ENCODE data around the gene ITGB5. TPM values are rescaled to one million over a fixed set of nuclear protein-coding genes. Genes with fewer than 3 reads are reported as not detected.
A peak's percentile ranks its signal among the peaks of the same experiment; 100 is the strongest.

The ITGB5 gene
- total and polyA plus RNA-seq, 4 donors, result 101 to 369 (median 292) TPM

DNA sequence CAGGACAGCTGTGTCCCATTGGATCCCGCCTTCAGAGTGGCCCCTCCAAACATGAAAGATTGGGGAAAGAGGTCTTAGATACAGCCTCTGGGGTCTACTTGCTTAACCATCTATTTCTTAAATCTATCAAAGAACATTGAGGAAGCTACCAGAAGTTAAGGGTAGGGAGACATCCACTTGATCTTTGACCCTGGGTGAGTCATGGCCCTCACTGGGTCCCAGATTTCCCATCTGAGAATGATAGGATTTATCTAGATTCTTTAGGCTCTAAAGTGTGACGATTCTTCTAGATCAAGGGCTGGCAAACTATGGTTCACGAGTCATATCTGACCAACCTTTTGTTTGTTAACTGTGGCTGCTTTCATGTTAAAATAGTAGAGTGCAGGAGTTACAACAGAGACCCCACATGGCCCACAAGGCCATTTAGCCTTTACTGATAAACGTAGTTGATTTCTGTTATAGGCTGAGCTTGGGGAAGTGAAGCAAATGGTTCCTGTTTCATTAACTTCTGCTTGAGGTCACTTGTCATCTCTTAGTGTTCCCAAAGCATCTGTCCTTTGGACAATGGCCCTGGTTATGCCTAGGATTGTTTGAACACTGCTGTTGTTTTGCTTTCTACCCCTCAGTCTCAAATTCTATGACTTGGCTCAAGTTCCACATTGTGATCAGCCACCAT is 39.4 kb upstream of the ITGB5 start:
- 84 to 91% methylated on average over 4 of the region's 4 CpGs for WGBS, 2 donors
- no peak for ATAC-seq (ENCODE audit: low FRiP score)
- Histone ChIP-seq H3K9me3 (ENCODE audit: control insufficient read depth, low read length) (no peaks in the 10 kb centered on the region), H3K4me1 (ENCODE audit: control insufficient read depth in 1 of 2, insufficient read depth in 2 of 2, low read length in 2 of 2) (no peaks in the 10 kb centered on the region), H3K27me3 (ENCODE audit: control insufficient read depth in 1 of 2, insufficient read depth in 2 of 2, low read length in 1 of 2) (no peaks in the 10 kb centered on the region), H3K36me3 (ENCODE audit: control insufficient read depth in 1 of 2, insufficient read depth in 2 of 2, low read length in 1 of 2) (no peaks in the 10 kb centered on the region), H3K27ac (ENCODE audit: low read depth in 1 of 2, low read length in 2 of 2) (no peak overlapping the region), H3K4me3 (ENCODE audit: low read length in 2 of 2) (no peak overlapping the region)
- DNase-seq, result no peak
- intact Hi-C loops (cut with DNase I), result loop anchor here (5.0 to 10.0 kb wide), 3 partner anchors 236 to 658 kb away; no protein-coding TSS in a partner anchor

DNA sequence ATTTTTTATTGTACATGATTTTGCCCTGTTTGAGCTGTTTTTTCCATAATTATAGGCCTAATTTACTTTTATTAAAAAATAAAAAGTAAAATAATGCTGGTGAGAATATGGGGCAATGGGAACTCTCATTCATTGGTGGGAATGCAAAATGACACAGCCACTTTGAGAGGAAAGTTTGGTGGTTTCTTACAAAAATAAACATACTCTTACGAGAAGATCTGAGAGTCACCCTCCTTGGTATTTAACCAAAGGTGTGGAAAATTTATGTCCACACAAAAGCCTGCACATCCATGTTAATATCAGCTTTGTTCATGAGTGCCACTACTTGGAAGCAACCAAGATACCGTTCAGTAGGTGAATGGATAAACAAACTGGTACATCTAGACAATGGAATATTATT is 37.6 kb upstream of the ITGB5 start:
- Histone ChIP-seq H3K9me3 (ENCODE audit: control insufficient read depth, low read length) (no peaks in the 10 kb centered on the region), H3K27me3 (ENCODE audit: control insufficient read depth in 1 of 2, insufficient read depth in 2 of 2, low read length in 1 of 2) (no peaks in the 10 kb centered on the region), H3K27ac (ENCODE audit: low read depth in 1 of 2, low read length in 2 of 2) (no peak overlapping the region), H3K4me1 (ENCODE audit: control insufficient read depth in 1 of 2, insufficient read depth in 2 of 2, low read length in 2 of 2) (no peaks in the 10 kb centered on the region), H3K4me3 (ENCODE audit: low read length in 2 of 2) (no peak overlapping the region), H3K36me3 (ENCODE audit: control insufficient read depth in 1 of 2, insufficient read depth in 2 of 2, low read length in 1 of 2) (no peaks in the 10 kb centered on the region)
- intact Hi-C loops (cut with DNase I), result loop anchor here (5.0 to 10.0 kb wide), 3 partner anchors 238 to 660 kb away; no protein-coding TSS in a partner anchor
- WGBS, 2 donors, result 91 to 93% methylated on average over 2 of the region's 2 CpGs
- DNase-seq, result no peak
- ATAC-seq (ENCODE audit: low FRiP score), result no peak

DNA sequence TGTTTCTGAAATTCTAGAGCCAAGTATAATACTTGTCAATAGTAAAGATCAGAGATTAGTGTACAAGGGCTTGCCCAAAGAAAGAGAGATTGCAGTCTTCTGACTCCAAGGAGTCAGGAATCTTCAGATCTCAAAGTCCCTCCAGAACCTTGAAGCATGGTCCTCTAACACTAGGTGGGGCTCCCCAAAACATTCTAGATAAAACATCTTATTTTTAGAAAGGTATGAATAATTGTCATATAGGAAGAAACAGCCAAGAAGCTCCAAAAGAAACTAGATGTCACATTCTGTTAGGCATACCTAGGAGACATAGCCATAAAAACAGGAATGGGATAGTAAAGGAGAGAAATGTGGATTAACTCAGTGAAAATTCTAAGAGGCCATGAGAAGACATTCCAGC is 36.7 kb upstream of the ITGB5 start:
- Histone ChIP-seq H3K4me1 (ENCODE audit: control insufficient read depth in 1 of 2, insufficient read depth in 2 of 2, low read length in 2 of 2) (no peaks in the 10 kb centered on the region), H3K27me3 (ENCODE audit: control insufficient read depth in 1 of 2, insufficient read depth in 2 of 2, low read length in 1 of 2) (no peaks in the 10 kb centered on the region), H3K27ac (ENCODE audit: low read depth in 1 of 2, low read length in 2 of 2) (no peak overlapping the region), H3K4me3 (ENCODE audit: low read length in 2 of 2) (no peak overlapping the region), H3K9me3 (ENCODE audit: control insufficient read depth, low read length) (no peaks in the 10 kb centered on the region), H3K36me3 (ENCODE audit: control insufficient read depth in 1 of 2, insufficient read depth in 2 of 2, low read length in 1 of 2) (no peaks in the 10 kb centered on the region)
- DNase-seq (no peak), ATAC-seq (ENCODE audit: low FRiP score) (no peak)
- intact Hi-C loops (cut with DNase I), result loop anchor here in 1 of 2 donors (10.0 kb wide), 1 partner anchor 661 kb away; no protein-coding TSS in a partner anchor

DNA sequence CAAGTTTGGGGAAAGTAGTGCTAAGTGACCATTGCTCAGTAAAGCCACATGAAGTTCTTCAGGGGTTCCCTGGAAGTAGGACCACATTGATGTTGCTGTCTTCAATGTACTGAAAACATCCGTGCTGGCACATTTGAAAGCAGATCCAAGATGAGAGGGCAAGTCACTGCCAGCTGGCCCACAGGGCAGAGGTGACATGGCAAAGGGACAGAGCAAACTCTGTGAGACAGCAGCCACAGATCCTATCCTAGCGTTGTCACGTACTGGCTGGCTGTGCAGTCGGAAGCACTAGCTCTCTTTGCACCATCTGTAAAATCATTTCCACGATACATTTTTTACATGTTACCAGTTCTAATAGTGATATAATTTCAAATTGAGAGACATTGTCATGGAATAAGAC is 33.6 kb upstream of the ITGB5 start:
- ATAC-seq (ENCODE audit: low FRiP score), result no peak
- Histone ChIP-seq H3K27me3 (ENCODE audit: control insufficient read depth in 1 of 2, insufficient read depth in 2 of 2, low read length in 1 of 2) (no peaks in the 10 kb centered on the region), H3K36me3 (ENCODE audit: control insufficient read depth in 1 of 2, insufficient read depth in 2 of 2, low read length in 1 of 2) (no peaks in the 10 kb centered on the region), H3K4me1 (ENCODE audit: control insufficient read depth in 1 of 2, insufficient read depth in 2 of 2, low read length in 2 of 2) (no peaks in the 10 kb centered on the region), H3K9me3 (ENCODE audit: control insufficient read depth, low read length) (no peaks in the 10 kb centered on the region), H3K4me3 (ENCODE audit: low read length in 2 of 2) (no peak overlapping the region), H3K27ac (ENCODE audit: low read depth in 1 of 2, low read length in 2 of 2) (no peak overlapping the region)
- WGBS, 2 donors, result 86 to 90% methylated on average over 5 of the region's 5 CpGs
- DNase-seq, result no peak
- intact Hi-C loops (cut with DNase I), result loop anchor here in 1 of 2 donors (10.0 kb wide), 1 partner anchor 664 kb away; no protein-coding TSS in a partner anchor

DNA sequence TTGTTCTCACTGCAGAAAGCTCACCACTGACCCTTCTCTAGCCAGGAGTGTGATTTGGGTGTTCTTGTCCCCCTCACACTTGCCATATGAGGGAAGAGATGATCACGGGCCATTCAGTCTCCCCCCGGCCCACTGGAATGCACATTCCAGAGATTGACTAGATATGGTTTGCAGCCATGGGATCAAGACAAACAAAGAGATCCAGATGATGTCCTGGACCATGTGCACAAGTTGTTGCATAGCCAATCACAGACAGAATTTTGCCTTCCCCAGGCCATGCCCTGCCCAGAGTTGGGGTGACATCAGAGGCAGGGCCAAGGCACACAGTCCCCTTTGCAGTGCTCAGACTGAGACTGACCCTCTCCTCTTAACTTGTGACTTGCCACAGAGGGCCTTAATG is 32.6 kb upstream of the ITGB5 start:
- Histone ChIP-seq H3K27me3 (ENCODE audit: control insufficient read depth in 1 of 2, insufficient read depth in 2 of 2, low read length in 1 of 2) (no peaks in the 10 kb centered on the region), H3K4me3 (ENCODE audit: low read length in 2 of 2) (no peak overlapping the region), H3K27ac (ENCODE audit: low read depth in 1 of 2, low read length in 2 of 2) (no peak overlapping the region), H3K4me1 (ENCODE audit: control insufficient read depth in 1 of 2, insufficient read depth in 2 of 2, low read length in 2 of 2) (no peaks in the 10 kb centered on the region), H3K36me3 (ENCODE audit: control insufficient read depth in 1 of 2, insufficient read depth in 2 of 2, low read length in 1 of 2) (no peaks in the 10 kb centered on the region), H3K9me3 (ENCODE audit: control insufficient read depth, low read length) (no peaks in the 10 kb centered on the region)
- DNase-seq (no peak), ATAC-seq (ENCODE audit: low FRiP score) (no peak)
- intact Hi-C loops (cut with DNase I), result loop anchor here in 1 of 2 donors (10.0 kb wide), 1 partner anchor 665 kb away; no protein-coding TSS in a partner anchor
- WGBS, 2 donors, result 38 to 49% methylated on average over 2 of the region's 2 CpGs

DNA sequence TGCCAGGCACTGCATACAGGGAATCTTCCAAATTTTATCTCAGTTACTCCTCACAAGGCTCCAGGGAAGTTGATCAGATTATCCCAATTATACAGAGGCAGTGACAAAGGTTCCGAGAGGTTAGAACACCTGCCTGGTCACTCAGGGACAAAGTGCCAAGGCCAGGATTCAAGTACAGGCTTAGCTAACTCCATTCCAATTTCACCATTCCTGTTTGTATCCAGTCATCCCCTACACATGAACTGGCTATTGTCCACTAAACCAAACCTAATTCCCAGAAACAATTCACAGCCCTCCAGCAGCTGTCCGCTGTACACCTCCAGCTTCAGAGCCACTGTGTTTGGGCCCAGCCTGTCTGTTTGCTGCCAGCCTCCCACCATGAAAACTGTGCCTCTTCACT is 31.4 kb upstream of the ITGB5 start:
- Histone ChIP-seq H3K4me1 (ENCODE audit: control insufficient read depth in 1 of 2, insufficient read depth in 2 of 2, low read length in 2 of 2) (no peaks in the 10 kb centered on the region), H3K9me3 (ENCODE audit: control insufficient read depth, low read length) (no peaks in the 10 kb centered on the region), H3K27ac (ENCODE audit: low read depth in 1 of 2, low read length in 2 of 2) (no peak overlapping the region), H3K27me3 (ENCODE audit: control insufficient read depth in 1 of 2, insufficient read depth in 2 of 2, low read length in 1 of 2) (no peaks in the 10 kb centered on the region), H3K4me3 (ENCODE audit: low read length in 2 of 2) (no peak overlapping the region), H3K36me3 (ENCODE audit: control insufficient read depth in 1 of 2, insufficient read depth in 2 of 2, low read length in 1 of 2) (no peaks in the 10 kb centered on the region)
- WGBS, 2 donors, result 95 to 97% methylated on average over 2 of the region's 2 CpGs
- intact Hi-C loops (cut with DNase I), result no loop called here
- no peak for DNase-seq
- ATAC-seq (ENCODE audit: low FRiP score), result no peak

DNA sequence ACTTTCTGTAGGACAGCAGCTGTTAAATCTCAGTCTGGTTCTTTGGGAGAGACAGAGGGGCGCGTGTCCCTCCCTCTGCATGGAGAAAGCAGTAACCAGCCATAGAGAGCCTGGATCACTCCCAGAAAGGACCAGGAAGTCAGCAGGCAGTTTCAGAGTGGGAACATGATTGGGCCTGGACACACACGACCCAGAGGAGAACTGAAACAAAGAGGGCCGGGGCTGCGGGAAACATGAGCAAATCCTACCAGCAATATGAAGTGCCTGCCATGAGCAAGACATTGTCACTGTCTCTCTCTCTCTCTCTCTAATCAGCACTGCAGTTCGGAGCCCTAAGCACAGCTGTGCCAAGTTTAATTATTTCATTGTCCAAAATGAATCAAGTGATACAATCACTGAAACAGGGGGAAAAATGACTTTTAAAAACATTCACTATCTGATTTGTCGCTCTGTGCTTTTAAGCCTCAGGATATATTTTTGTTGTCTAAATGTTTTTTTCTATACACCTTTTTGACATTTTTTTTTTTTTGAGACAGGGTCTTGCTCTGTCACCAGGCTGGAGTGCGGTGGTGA is 29.8 kb upstream of the ITGB5 start:
- intact Hi-C loops (cut with DNase I), result no loop called here
- H3K27ac ChIP-seq (ENCODE audit: low read depth in 1 of 2, low read length in 2 of 2), result no peak overlapping the region
- H3K36me3 ChIP-seq (ENCODE audit: control insufficient read depth in 1 of 2, insufficient read depth in 2 of 2, low read length in 1 of 2), result no peaks in the 10 kb centered on the region
- WGBS, 2 donors, result 43 to 44% methylated on average over 8 of the region's 8 CpGs
- H3K4me3 ChIP-seq (ENCODE audit: low read length in 2 of 2), result no peak overlapping the region
- no peaks in the 10 kb centered on the region for H3K27me3 ChIP-seq (ENCODE audit: control insufficient read depth in 1 of 2, insufficient read depth in 2 of 2, low read length in 1 of 2)
- H3K9me3 ChIP-seq (ENCODE audit: control insufficient read depth, low read length), result no peaks in the 10 kb centered on the region
- no peak for ATAC-seq (ENCODE audit: low FRiP score)
- peak in 1 of 2 donors; percentile 63 for DNase-seq
- no peaks in the 10 kb centered on the region for H3K4me1 ChIP-seq (ENCODE audit: control insufficient read depth in 1 of 2, insufficient read depth in 2 of 2, low read length in 2 of 2)

DNA sequence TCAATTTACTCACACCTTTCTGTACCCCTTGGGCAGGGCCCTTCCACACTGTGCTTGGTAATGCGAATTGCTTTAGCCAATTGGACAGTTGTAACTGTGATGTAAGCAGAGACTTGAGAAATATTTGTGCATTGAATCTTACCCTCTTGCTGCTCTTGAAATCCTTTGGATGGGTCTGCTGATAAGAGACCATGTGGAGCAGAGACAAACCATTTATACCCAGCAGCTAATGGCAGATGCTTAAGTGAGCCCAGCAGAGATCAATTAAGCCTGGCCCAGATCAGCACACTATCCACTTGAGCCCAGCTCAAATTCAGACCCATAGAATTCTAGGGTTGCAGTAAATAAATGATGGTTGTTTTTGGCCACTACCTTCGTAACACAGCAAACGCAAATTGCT is 28.1 kb upstream of the ITGB5 start:
- 87 to 89% methylated on average over 3 of the region's 3 CpGs for WGBS, 2 donors
- no peak for ATAC-seq (ENCODE audit: low FRiP score)
- no peak overlapping the region for H3K27ac ChIP-seq (ENCODE audit: low read depth in 1 of 2, low read length in 2 of 2)
- H3K4me3 ChIP-seq (ENCODE audit: low read length in 2 of 2), result no peak overlapping the region
- no peaks in the 10 kb centered on the region for H3K36me3 ChIP-seq (ENCODE audit: control insufficient read depth in 1 of 2, insufficient read depth in 2 of 2, low read length in 1 of 2)
- no peaks in the 10 kb centered on the region for H3K27me3 ChIP-seq (ENCODE audit: control insufficient read depth in 1 of 2, insufficient read depth in 2 of 2, low read length in 1 of 2)
- intact Hi-C loops (cut with DNase I), result no loop called here
- no peaks in the 10 kb centered on the region for H3K4me1 ChIP-seq (ENCODE audit: control insufficient read depth in 1 of 2, insufficient read depth in 2 of 2, low read length in 2 of 2)
- DNase-seq, result no peak
- no peaks in the 10 kb centered on the region for H3K9me3 ChIP-seq (ENCODE audit: control insufficient read depth, low read length)

DNA sequence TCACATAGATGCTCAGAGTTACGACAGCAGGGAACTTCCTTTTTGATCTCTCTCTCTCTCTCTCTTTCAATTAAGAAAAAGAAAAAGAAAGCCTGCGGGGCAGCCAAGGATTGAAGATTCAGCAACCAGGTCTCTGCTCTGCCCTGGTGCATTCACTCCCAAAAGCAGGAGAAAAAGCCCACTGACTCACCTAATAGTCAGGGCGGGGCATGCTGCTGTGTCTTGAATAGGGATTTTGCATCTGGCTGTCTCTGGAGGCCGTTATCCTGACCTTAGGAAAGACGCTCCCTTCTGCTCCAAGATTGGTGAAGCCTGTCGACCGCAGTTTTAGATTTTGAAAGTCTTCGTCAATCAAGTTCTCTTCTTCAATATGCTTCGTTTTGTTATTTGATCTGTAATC is 20.8 kb upstream of the ITGB5 start:
- Histone ChIP-seq H3K27me3 (ENCODE audit: control insufficient read depth in 1 of 2, insufficient read depth in 2 of 2, low read length in 1 of 2) (no peaks in the 10 kb centered on the region), H3K9me3 (ENCODE audit: control insufficient read depth, low read length) (no peaks in the 10 kb centered on the region), H3K36me3 (ENCODE audit: control insufficient read depth in 1 of 2, insufficient read depth in 2 of 2, low read length in 1 of 2) (no peaks in the 10 kb centered on the region), H3K4me3 (ENCODE audit: low read length in 2 of 2) (no peak overlapping the region), H3K4me1 (ENCODE audit: control insufficient read depth in 1 of 2, insufficient read depth in 2 of 2, low read length in 2 of 2) (no peaks in the 10 kb centered on the region), H3K27ac (ENCODE audit: low read depth in 1 of 2, low read length in 2 of 2) (no peak overlapping the region)
- 83 to 87% methylated on average over 9 of the region's 9 CpGs for WGBS, 2 donors
- intact Hi-C loops (cut with DNase I), result loop anchor here in 1 of 2 donors (10.0 kb wide), 1 partner anchor 323 kb away; no protein-coding TSS in a partner anchor
- DNase-seq (no peak), ATAC-seq (ENCODE audit: low FRiP score) (no peak)
